A673 (cell line): ENCODE results near the gene TTLL12.

Source experiments
- EZH2 ChIP-seq: fragments of 200-600 bp; sonication (generic); IDR thresholded peaks from 2 replicates; pipeline ENCODE4 v1.6.1; 2017; ENCODE audit warnings: borderline replicate concordance, low read depth, mild to moderate bottlenecking, mixed read lengths, antibody characterized with exemption, low read length; ENCODE audit not compliant: poor library complexity, severe bottlenecking
- TF ChIP-seq, protein P1 (sequence below): fragments of 300-800, 200-600 bp; sonication (generic); conservative IDR thresholded peaks from 2 replicates; pipeline ENCODE4 v1.5.1; 2017; ENCODE audit warnings: low read depth, mild to moderate bottlenecking, antibody characterized with exemption, low read length, moderate library complexity, mixed read lengths

DNA sequence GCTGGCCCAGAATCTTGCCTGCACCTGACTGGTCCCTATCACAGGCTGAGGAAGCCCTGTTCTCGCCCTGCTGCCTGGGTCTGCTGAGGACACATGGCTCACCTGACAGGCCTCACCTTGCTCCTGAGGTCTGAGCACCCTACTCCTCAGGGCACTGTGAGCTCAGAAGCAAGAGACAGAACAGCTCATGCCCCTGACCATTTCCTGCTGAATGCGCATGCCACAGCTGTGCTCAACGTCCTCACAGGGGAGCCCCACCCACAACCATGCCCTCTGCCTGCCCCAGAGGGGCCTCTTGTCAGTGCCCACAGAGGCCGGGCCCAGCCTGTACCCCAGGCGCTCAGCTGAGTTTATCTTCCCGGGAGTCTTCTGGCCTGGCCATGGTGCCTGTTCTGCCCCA is 38.4 kb downstream of the TTLL12 start:
- TF ChIP-seq, protein P1, sequence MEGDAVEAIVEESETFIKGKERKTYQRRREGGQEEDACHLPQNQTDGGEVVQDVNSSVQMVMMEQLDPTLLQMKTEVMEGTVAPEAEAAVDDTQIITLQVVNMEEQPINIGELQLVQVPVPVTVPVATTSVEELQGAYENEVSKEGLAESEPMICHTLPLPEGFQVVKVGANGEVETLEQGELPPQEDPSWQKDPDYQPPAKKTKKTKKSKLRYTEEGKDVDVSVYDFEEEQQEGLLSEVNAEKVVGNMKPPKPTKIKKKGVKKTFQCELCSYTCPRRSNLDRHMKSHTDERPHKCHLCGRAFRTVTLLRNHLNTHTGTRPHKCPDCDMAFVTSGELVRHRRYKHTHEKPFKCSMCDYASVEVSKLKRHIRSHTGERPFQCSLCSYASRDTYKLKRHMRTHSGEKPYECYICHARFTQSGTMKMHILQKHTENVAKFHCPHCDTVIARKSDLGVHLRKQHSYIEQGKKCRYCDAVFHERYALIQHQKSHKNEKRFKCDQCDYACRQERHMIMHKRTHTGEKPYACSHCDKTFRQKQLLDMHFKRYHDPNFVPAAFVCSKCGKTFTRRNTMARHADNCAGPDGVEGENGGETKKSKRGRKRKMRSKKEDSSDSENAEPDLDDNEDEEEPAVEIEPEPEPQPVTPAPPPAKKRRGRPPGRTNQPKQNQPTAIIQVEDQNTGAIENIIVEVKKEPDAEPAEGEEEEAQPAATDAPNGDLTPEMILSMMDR = no peak
- no peak for TF ChIP-seq EZH2
